Esophagus muscularis mucosa (tissue), 4 donors: ENCODE measurements around the gene SNAPC2. TPM values are rescaled to one million over a fixed set of nuclear protein-coding genes. Genes with fewer than 3 reads are reported as not detected.
A peak's percentile ranks its signal among the peaks of the same experiment; 100 is the strongest.

Experiments used
- DNase-seq: peaks from one replicate; pipeline ENCODE4 v3.0.0-alpha.2; 2017; ENCODE audit errors: extremely low spot score
- H3K27ac ChIP-seq, 4 donors: fragments of 200-600 bp; sonication (generic); replicated peaks in 1 of 4; 1 replicate in 3 of 4; 2 replicates in 1 of 4; pipeline ENCODE4 v1.5.1; 2016 to 2019; ENCODE audit warnings: mild to moderate bottlenecking in 1 of 4
- H3K27me3 ChIP-seq, 4 donors: fragments of 200-600 bp; sonication (generic); one replicate each; pipeline versions ENCODE4 v1.5.1 to v1.6.0; 2016 to 2019
- H3K36me3 ChIP-seq, 4 donors: fragments of 200-600 bp; sonication (generic); one replicate each; pipeline ENCODE4 v1.5.1; 2016 to 2019
- H3K4me1 ChIP-seq, 4 donors: fragments of 200-600 bp; sonication (generic); one replicate each; pipeline ENCODE4 v1.5.1; 2016 to 2019
- H3K4me3 ChIP-seq, 4 donors: fragments of 200-600 bp; sonication (generic); 1 replicate in 2 of 4; 2 replicates in 2 of 4; pipeline ENCODE4 v1.5.1; 2016 to 2019; ENCODE audit warnings: mild to moderate bottlenecking in 4 of 4, moderate library complexity in 1 of 4
- H3K9me3 ChIP-seq, 4 donors: fragments of 200-600 bp; sonication (generic); 1 replicate in 3 of 4; 2 replicates in 1 of 4; pipeline ENCODE4 v1.5.1; 2016 to 2019
- CTCF ChIP-seq, 3 experiments: fragments of 200-600 bp in 2 of 3; fragments of 450-650 bp in 1 of 3; sonication (generic) in 2 of 3; IDR thresholded peaks; one replicate each; pipeline ENCODE4 v1.5.1; 2017 to 2019; ENCODE audit warnings: antibody characterized with exemption in 3 of 3, mild to moderate bottlenecking in 2 of 3, moderate library complexity in 1 of 3
- EP300 ChIP-seq: sonication (generic); formaldehyde crosslinking; IDR thresholded peaks from one replicate; pipeline ENCODE4 v1.6.1; 2017; ENCODE audit warnings: antibody characterized with exemption
- POLR2A ChIP-seq: fragments of 450-650 bp; IDR thresholded peaks from one replicate; pipeline ENCODE4 v1.6.1; 2017; ENCODE audit warnings: antibody characterized with exemption, moderate library complexity, mild to moderate bottlenecking, low read depth
- POLR2AphosphoS5 ChIP-seq, 2 donors: sonication (generic); formaldehyde crosslinking; IDR thresholded peaks; one replicate each; pipeline ENCODE4 v1.6.1; 2017; ENCODE audit warnings: antibody characterized with exemption in 2 of 2
- WGBS: methylation state at CpG from one replicate; pipeline ENCODE4 v1.1.5; 2018; 5-methylcytosine and 5-hydroxymethylcytosine counted together
- intact Hi-C: fragments of 100-400 bp; cut with DNase I; formaldehyde crosslinking; loops from one replicate; pipeline ENCODE4 v1.15.1; 2023
- total RNA-seq, 4 donors: library from RNA; depleted of rRNA; stranded (reverse); fragments of >200 nt; gene quantifications; one replicate each; pipeline versions ENCODE4 v1.1.0 to v1.2.1, GENCODE V29; 2016

The SNAPC2 gene
- total RNA-seq, 4 donors from 2014 or later, result 32.4 to 47.2 (median 35.0) TPM

- intact Hi-C loops, result no loop called here
- 87% methylated on average over 11 of the region's 11 CpGs for whole genome bisulfite sequencing
- Histone ChIP-seq H3K27ac (no peak overlapping the region), H3K27me3 (no peaks in the 10 kb centered on the region), H3K4me1 (peaks cover 0 to 11% (median 1%) of the 10 kb centered on the region in 4 donors), H3K36me3 (peaks cover 35 to 100% (median 96%) of the 10 kb centered on the region in 4 donors), H3K4me3 (no peak overlapping the region), H3K9me3 (no peaks in the 10 kb centered on the region)
- DNase-seq, result no peak
- no peak for TF ChIP-seq CTCF (IDR thresholded peaks at IDR 0.05)
- no peak for TF ChIP-seq EP300
- no peak for TF ChIP-seq POLR2AphosphoS5 (IDR thresholded peaks at IDR 0.05)
- no peak for TF ChIP-seq POLR2A
Observed at GRCh38 chr19:7969555-7969939, 49.4 kb downstream of the SNAPC2 start.

GRCh38 chr19:7970716-7971448 is 50.7 kb downstream of the SNAPC2 start:
- no peaks in the 10 kb centered on the region for H3K27me3 ChIP-seq
- intact Hi-C loops, result no loop called here
- H3K4me1 ChIP-seq, result peaks cover 0 to 11% (median 5%) of the 10 kb centered on the region in 4 donors
- no peak overlapping the region for H3K27ac ChIP-seq
- DNase-seq, result no peak
- no peak overlapping the region for H3K4me3 ChIP-seq
- TF ChIP-seq EP300, result no peak
- TF ChIP-seq CTCF (IDR thresholded peaks at IDR 0.05), result peak; percentile 42 to 70 (median 43)
- TF ChIP-seq POLR2A, result no peak
- no peak for TF ChIP-seq POLR2AphosphoS5 (IDR thresholded peaks at IDR 0.05)
- H3K36me3 ChIP-seq, result peaks cover 28 to 97% (median 86%) of the 10 kb centered on the region in 4 donors
- 68% methylated on average over 7 of the region's 12 CpGs for WGBS
- no peaks in the 10 kb centered on the region for H3K9me3 ChIP-seq

GRCh38 chr19:7971553-7972520 is 51.7 kb downstream of the SNAPC2 start:
- peaks cover 0 to 11% (median 5%) of the 10 kb centered on the region in 4 donors for H3K4me1 ChIP-seq
- TF ChIP-seq EP300, result no peak
- TF ChIP-seq POLR2AphosphoS5 (IDR thresholded peaks at IDR 0.05), result no peak
- TF ChIP-seq CTCF (IDR thresholded peaks at IDR 0.05), result no peak
- TF ChIP-seq POLR2A, result no peak
- no peak overlapping the region for H3K4me3 ChIP-seq
- 90% methylated on average over 31 of the region's 35 CpGs for WGBS
- no peak for DNase-seq
- intact Hi-C loops, result no loop called here
- no peak overlapping the region for H3K27ac ChIP-seq
- no peaks in the 10 kb centered on the region for H3K27me3 ChIP-seq
- peaks cover 19 to 94% (median 81%) of the 10 kb centered on the region in 4 donors for H3K36me3 ChIP-seq
- H3K9me3 ChIP-seq, result no peaks in the 10 kb centered on the region

Other genes starting within 250 kb of the SNAPC2 start
- gene MCEMP1, start 243.2 kb upstream of the SNAPC2 start, total RNA-seq, result 1 to 10 TPM in 1 of 4 donors, under 1 TPM in 2, not detected in 1; 0.34 to 2.0 (median 0.42) TPM
- gene TRAPPC5, start 239.5 kb upstream of the SNAPC2 start, total RNA-seq, result 10 to 100 TPM; 12.5 to 84.7 (median 64.8) TPM
- under 1 TPM in 1 of 4 donors, not detected in 3; 0.29 TPM for gene FCER2, start 218.2 kb upstream of the SNAPC2 start, total RNA-seq
- gene CLEC4G, start 188.2 kb upstream of the SNAPC2 start, total RNA-seq, result 1 to 10 TPM in 3 of 4 donors, under 1 TPM in 1; 0.75 to 2.5 (median 1.8) TPM
- gene CD209, start 172.8 kb upstream of the SNAPC2 start, total RNA-seq, result 10 to 100 TPM in 1 of 4 donors, 1 to 10 TPM in 3; 4.0 to 13.1 (median 8.4) TPM
- gene CLEC4M, start 157.1 kb upstream of the SNAPC2 start, total RNA-seq, result not detected
- gene EVI5L, start 90.1 kb upstream of the SNAPC2 start, total RNA-seq, result 10 to 100 TPM; 19.9 to 42.0 (median 29.2) TPM
- under 1 TPM in 1 of 4 donors, not detected in 3; 0.52 TPM for gene PRR36, start 45.9 kb upstream of the SNAPC2 start, total RNA-seq
- 1 to 10 TPM in 1 of 4 donors, under 1 TPM in 2, not detected in 1; 0.33 to 1.0 (median 0.46) TPM for gene LRRC8E, start 31.8 kb upstream of the SNAPC2 start, total RNA-seq
- 10 to 100 TPM; 17.2 to 31.9 (median 24.5) TPM for gene MAP2K7, start 16.5 kb upstream of the SNAPC2 start, total RNA-seq
- 1 to 10 TPM; 2.2 to 8.3 (median 6.1) TPM for gene TGFBR3L, start 5.5 kb upstream of the SNAPC2 start, total RNA-seq
- gene CTXN1, start 5.8 kb downstream of the SNAPC2 start, total RNA-seq, result 10 to 100 TPM; 28.7 to 59.4 (median 49.2) TPM
- 100 to 1,000 TPM in 1 of 4 donors, 10 to 100 TPM in 3; 61.6 to 111 (median 98.5) TPM for gene TIMM44, start 23.3 kb downstream of the SNAPC2 start, total RNA-seq
- gene ELAVL1, start 85.3 kb downstream of the SNAPC2 start, total RNA-seq, result 10 to 100 TPM; 27.0 to 49.1 (median 38.3) TPM
- gene CCL25, start 132.4 kb downstream of the SNAPC2 start, total RNA-seq, result not detected
- gene FBN3, start 229.3 kb downstream of the SNAPC2 start, total RNA-seq, result under 1 TPM in 1 of 4 donors, not detected in 3; under 0.01 TPM